ENCODE measurements around the gene PICK1.

GRCh38 chr22:38049812-38050619 lies 7.2 kb upstream of the PICK1 start:
- TF ChIP-seq POLR2AphosphoS5 (IDR thresholded peaks at IDR 0.05; ENCODE audit: low read depth, low read length): no peak
- no peak for TF ChIP-seq POLR2A (IDR thresholded peaks at IDR 0.05; ENCODE audit: low read depth, low read length)
- TF ChIP-seq SPI1 (IDR thresholded peaks at IDR 0.05; ENCODE audit: low read depth, low read length): no peak
- no peak for TF ChIP-seq TAF1 (IDR thresholded peaks at IDR 0.05; ENCODE audit: low read depth, low read length)
